IPS DF 19.7 (cell line): Measurements from ENCODE around the gene PCSK2.

Source experiments
- DNase-seq: peaks from one replicate; pipeline ENCODE4 v3.0.0-alpha.2; 2013; ENCODE audit warnings: low read depth, low spot score

The PCSK2 gene

GRCh38 chr20:17504898-17505635 lies 278.2 kb downstream of the PCSK2 start:
- DNase-seq: no peak

GRCh38 chr20:17505636-17506517 lies 279.0 kb downstream of the PCSK2 start:
- DNase-seq: no peak

- no peak for DNase-seq
Measured at GRCh38 chr20:17507032-17507431, 280.2 kb downstream of the PCSK2 start.

GRCh38 chr20:17507531-17507930 lies 280.7 kb downstream of the PCSK2 start:
- DNase-seq: no peak

GRCh38 chr20:17508756-17509155 lies 281.9 kb downstream of the PCSK2 start:
- no peak for DNase-seq

GRCh38 chr20:17510548-17510947 lies 283.7 kb downstream of the PCSK2 start:
- DNase-seq: no peak

- DNase-seq: no peak
Measured at GRCh38 chr20:17511401-17511800, 284.6 kb downstream of the PCSK2 start.

GRCh38 chr20:17513939-17514338 lies 287.1 kb downstream of the PCSK2 start:
- DNase-seq: no peak

- DNase-seq: no peak
Measured at GRCh38 chr20:17515053-17515452, 288.2 kb downstream of the PCSK2 start.

GRCh38 chr20:17518339-17519052 lies 291.7 kb downstream of the PCSK2 start:
- no peak for DNase-seq

- DNase-seq: no peak
Measured at GRCh38 chr20:17519606-17520285, 292.9 kb downstream of the PCSK2 start.

- no peak for DNase-seq
Measured at GRCh38 chr20:17520583-17520982, 293.7 kb downstream of the PCSK2 start.

- no peak for DNase-seq
Measured at GRCh38 chr20:17522528-17522927, 295.7 kb downstream of the PCSK2 start.

- no peak for DNase-seq
Measured at GRCh38 chr20:17523326-17523725, 296.5 kb downstream of the PCSK2 start.

- no peak for DNase-seq
Measured at GRCh38 chr20:17524560-17524959, 297.7 kb downstream of the PCSK2 start.

GRCh38 chr20:17525132-17525531 lies 298.3 kb downstream of the PCSK2 start:
- DNase-seq: no peak

GRCh38 chr20:17525650-17526049 lies 298.8 kb downstream of the PCSK2 start:
- no peak for DNase-seq

- no peak for DNase-seq
Measured at GRCh38 chr20:17529586-17529985, 302.7 kb downstream of the PCSK2 start.

- no peak for DNase-seq
Measured at GRCh38 chr20:17530153-17530552, 303.3 kb downstream of the PCSK2 start.

- no peak for DNase-seq
Measured at GRCh38 chr20:17530716-17531664, 304.1 kb downstream of the PCSK2 start, which contains the start of gene BFSP1. Gene BFSP1, minus strand, starts transcription at chr20:17531379. Its CDS starts 50 bp downstream, at chr20:17531329.
